Measurements from ENCODE around the gene CPEB1. TPM values are rescaled to one million over a fixed set of nuclear protein-coding genes. Genes with fewer than 3 reads are reported as not detected.

CPEB1 gene
- total and polyA plus RNA-seq, 2 of the 13 experiments (the other 11 are each of a cell fraction or from before 2014, with no cell fraction given), result 0.03 to 0.07 TPM

DNA sequence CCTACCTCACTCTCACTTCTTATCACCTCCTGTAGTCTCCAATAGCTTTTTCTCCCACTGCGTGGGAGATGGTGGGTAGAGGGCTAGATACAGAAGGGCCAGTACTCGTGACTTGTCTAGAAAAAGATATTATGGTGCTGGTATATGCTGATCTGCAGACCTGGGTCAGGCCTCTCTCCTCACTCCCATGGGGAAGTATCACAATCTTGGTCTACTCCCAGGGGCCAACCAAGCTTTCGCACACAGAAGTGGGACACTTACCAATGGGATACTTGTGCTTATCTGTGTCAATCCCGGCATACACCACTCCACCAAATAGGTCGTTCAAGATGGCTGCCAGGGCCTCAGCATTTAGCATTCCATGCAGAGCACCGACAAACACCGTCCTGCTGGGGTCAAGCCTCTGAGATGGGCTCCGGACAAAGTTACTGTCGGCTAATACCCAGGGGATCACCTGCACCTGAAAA lies 97.9 kb downstream of the CPEB1 start:
- Histone ChIP-seq H2AFZ (ENCODE audit: low read length) (no peak overlapping the region), H3K4me1 (ENCODE audit: insufficient read depth, low read length) (no peaks in the 10 kb centered on the region), H4K20me1 (ENCODE audit: insufficient read depth, low read length) (no peaks in the 10 kb centered on the region), H3K4me2 (ENCODE audit: low read depth, low read length) (no peak overlapping the region), H3K9ac (ENCODE audit: insufficient read depth, low read depth, low read length) (no peak overlapping the region), H3K79me2 (ENCODE audit: insufficient read depth, low read length) (no peaks in the 10 kb centered on the region), H3K4me3 (replicated peaks in 1 of 3; ENCODE audit: insufficient read depth in 1 of 3, low read depth in 2 of 3, low read length in 3 of 3) (no peak overlapping the region), H3K9me3 (ENCODE audit: low read length) (no peaks in the 10 kb centered on the region), H3K27me3 (ENCODE audit: control insufficient read depth in 1 of 2, insufficient read depth in 2 of 2, low read length in 2 of 2) (peaks cover 1 to 7% of the 10 kb centered on the region in 2 experiments; a peak in 4 of 5 replicates), H3K27ac (ENCODE audit: extremely low read length, insufficient read depth, low read length) (no peak overlapping the region), H3K36me3 (replicated peaks in 1 of 2; ENCODE audit: control insufficient read depth in 1 of 2, insufficient read depth in 2 of 2, low read length in 2 of 2) (no peaks in the 10 kb centered on the region)
- POLR2A ChIA-PET, result no interaction called here
- WGBS (ENCODE audit: low lambda C conversion rate), result 74% methylated on average over 9 of the region's 9 CpGs
- intact Hi-C loops (cut with micrococcal nuclease; ENCODE audit: unreplicated experiment) (no loop called here), in situ Hi-C loops (cut with HindIII; ENCODE audit: extremely low pct_ligation_motif_present, low pct_unique_long_range_greater_than_20kb) (loop anchor here (10.0 kb wide), 1 partner anchor 466 kb away; the partner anchor contains the start of gene C15orf40)
- CTCF ChIA-PET (ENCODE audit: low intra/inter-chr PET ratio, low total read pairs), result no interaction called here
- ATAC-seq, result no peak
- no peak for DNase-seq (ENCODE audit: low spot score)
- FAIRE-seq, result no peak
- BruUV-seq (replicated peaks), result no TSS peak
- TF ChIP-seq ARNT2 (CRISPR knock-in tag; IDR thresholded peaks at IDR 0.05; ENCODE audit: low read depth), result no peak
- TF ChIP-seq, protein P1, sequence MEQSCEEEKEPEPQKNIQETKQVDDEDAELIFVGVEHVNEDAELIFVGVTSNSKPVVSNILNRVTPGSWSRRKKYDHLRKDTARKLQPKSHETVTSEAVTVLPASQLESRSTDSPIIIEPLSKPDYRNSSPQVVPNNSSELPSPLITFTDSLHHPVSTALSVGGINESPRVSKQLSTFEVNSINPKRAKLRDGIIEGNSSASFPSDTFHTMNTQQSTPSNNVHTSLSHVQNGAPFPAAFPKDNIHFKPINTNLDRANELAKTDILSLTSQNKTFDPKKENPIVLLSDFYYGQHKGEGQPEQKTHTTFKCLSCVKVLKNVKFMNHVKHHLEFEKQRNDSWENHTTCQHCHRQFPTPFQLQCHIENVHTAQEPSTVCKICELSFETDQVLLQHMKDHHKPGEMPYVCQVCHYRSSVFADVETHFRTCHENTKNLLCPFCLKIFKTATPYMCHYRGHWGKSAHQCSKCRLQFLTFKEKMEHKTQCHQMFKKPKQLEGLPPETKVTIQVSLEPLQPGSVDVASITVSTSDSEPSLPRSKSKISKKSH (CRISPR knock-in tag; IDR thresholded peaks at IDR 0.05; ENCODE audit: borderline replicate concordance), result no peak

GRCh38 chr15:82548700-82549099 lies 98.5 kb downstream of the CPEB1 start:
- ChIA-PET CTCF (ENCODE audit: low intra/inter-chr PET ratio, low total read pairs) (no interaction called here), POLR2A (no interaction called here)
- TF ChIP-seq, protein P2, sequence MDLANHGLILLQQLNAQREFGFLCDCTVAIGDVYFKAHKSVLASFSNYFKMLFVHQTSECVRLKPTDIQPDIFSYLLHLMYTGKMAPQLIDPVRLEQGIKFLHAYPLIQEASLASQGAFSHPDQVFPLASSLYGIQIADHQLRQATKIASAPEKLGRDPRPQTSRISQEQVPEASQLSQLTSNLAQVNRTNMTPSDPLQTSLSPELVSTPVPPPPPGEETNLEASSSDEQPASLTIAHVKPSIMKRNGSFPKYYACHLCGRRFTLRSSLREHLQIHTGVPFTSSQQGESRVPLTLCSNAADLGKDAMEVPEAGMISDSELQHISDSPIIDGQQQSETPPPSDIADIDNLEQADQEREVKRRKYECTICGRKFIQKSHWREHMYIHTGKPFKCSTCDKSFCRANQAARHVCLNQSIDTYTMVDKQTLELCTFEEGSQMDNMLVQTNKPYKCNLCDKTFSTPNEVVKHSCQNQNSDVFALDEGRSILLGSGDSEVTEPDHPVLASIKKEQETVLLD (CRISPR knock-in tag; IDR thresholded peaks at IDR 0.05; ENCODE audit: low read depth), result no peak
- TF ChIP-seq FLYWCH1 (CRISPR knock-in tag; IDR thresholded peaks at IDR 0.05), result no peak
- no peak for TF ChIP-seq ZBTB10 (CRISPR knock-in tag; IDR thresholded peaks at IDR 0.05; ENCODE audit: borderline replicate concordance)
- TF ChIP-seq ARNTL (CRISPR knock-in tag; IDR thresholded peaks at IDR 0.05), result no peak
- TF ChIP-seq, protein P3, sequence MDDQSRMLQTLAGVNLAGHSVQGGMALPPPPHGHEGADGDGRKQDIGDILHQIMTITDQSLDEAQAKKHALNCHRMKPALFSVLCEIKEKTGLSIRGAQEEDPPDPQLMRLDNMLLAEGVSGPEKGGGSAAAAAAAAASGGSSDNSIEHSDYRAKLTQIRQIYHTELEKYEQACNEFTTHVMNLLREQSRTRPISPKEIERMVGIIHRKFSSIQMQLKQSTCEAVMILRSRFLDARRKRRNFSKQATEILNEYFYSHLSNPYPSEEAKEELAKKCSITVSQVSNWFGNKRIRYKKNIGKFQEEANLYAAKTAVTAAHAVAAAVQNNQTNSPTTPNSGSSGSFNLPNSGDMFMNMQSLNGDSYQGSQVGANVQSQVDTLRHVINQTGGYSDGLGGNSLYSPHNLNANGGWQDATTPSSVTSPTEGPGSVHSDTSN (CRISPR knock-in tag; IDR thresholded peaks at IDR 0.05; ENCODE audit: borderline replicate concordance), result no peak
- TF ChIP-seq PAF1 (CRISPR knock-in tag; IDR thresholded peaks at IDR 0.05), result no peak
- BruUV-seq (replicated peaks), result no TSS peak
- in situ Hi-C loops (cut with HindIII; ENCODE audit: extremely low pct_ligation_motif_present, low pct_unique_long_range_greater_than_20kb), result loop anchor here (10.0 kb wide), 1 partner anchor 466 kb away; the partner anchor contains the start of gene C15orf40
- Histone ChIP-seq H3K4me3 (replicated peaks in 1 of 3; ENCODE audit: insufficient read depth in 1 of 3, low read depth in 2 of 3, low read length in 3 of 3) (no peak overlapping the region), H3K79me2 (ENCODE audit: insufficient read depth, low read length) (no peaks in the 10 kb centered on the region), H3K27ac (ENCODE audit: extremely low read length, insufficient read depth, low read length) (no peak overlapping the region), H3K4me1 (ENCODE audit: insufficient read depth, low read length) (no peaks in the 10 kb centered on the region), H2AFZ (ENCODE audit: low read length) (no peak overlapping the region), H3K9me3 (ENCODE audit: low read length) (no peaks in the 10 kb centered on the region), H3K27me3 (ENCODE audit: control insufficient read depth in 1 of 2, insufficient read depth in 2 of 2, low read length in 2 of 2) (peaks cover 1 to 7% of the 10 kb centered on the region in 2 experiments; a peak in 4 of 5 replicates), H3K9ac (ENCODE audit: insufficient read depth, low read depth, low read length) (no peak overlapping the region), H3K4me2 (ENCODE audit: low read depth, low read length) (no peak overlapping the region), H4K20me1 (ENCODE audit: insufficient read depth, low read length) (no peaks in the 10 kb centered on the region), H3K36me3 (replicated peaks in 1 of 2; ENCODE audit: control insufficient read depth in 1 of 2, insufficient read depth in 2 of 2, low read length in 2 of 2) (no peaks in the 10 kb centered on the region)
- DNase-seq (ENCODE audit: low spot score), result no peak
- no peak for ATAC-seq
- no peak for FAIRE-seq
- intact Hi-C loops (cut with micrococcal nuclease; ENCODE audit: unreplicated experiment), result no loop called here
- 0% methylated on average over 1 of the region's 2 CpGs for WGBS (ENCODE audit: low lambda C conversion rate)

Data from HepG2 (cell line).